GM18520 (cell line): ENCODE measurements around the gene NUDT17.

ENCODE experiments used
- ATAC-seq: cut with Tn5 transposase; IDR thresholded peaks from one replicate; pipeline ENCODE4 v1.9.1; 2021; ENCODE audit not compliant: unreplicated experiment

Gene NUDT17

DNA sequence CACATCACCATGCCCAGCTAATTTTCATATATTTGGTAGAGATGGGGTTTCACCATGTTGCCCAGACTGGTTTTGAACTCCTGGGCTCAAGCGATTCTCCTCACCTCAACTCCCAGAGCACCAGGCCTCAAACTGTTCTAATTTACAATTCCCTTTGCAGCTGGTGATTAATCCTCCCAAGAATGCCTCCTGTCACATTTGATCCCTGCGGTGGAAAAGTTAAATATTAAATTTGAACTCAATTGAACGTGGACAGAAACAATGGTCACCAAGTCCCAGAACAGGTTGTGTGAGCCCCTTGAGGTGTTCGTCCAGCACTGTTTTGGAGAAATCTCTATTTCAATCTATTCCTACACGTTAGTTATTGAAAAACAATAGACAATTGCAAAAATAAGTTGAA lies 42.2 kb downstream of the NUDT17 start:
- ATAC-seq: no peak

GRCh38 chr1:145889722-145890121 lies 44.3 kb downstream of the NUDT17 start:
- ATAC-seq: no peak

- ATAC-seq: no peak
Measured at GRCh38 chr1:145891143-145891542, 45.7 kb downstream of the NUDT17 start.

DNA sequence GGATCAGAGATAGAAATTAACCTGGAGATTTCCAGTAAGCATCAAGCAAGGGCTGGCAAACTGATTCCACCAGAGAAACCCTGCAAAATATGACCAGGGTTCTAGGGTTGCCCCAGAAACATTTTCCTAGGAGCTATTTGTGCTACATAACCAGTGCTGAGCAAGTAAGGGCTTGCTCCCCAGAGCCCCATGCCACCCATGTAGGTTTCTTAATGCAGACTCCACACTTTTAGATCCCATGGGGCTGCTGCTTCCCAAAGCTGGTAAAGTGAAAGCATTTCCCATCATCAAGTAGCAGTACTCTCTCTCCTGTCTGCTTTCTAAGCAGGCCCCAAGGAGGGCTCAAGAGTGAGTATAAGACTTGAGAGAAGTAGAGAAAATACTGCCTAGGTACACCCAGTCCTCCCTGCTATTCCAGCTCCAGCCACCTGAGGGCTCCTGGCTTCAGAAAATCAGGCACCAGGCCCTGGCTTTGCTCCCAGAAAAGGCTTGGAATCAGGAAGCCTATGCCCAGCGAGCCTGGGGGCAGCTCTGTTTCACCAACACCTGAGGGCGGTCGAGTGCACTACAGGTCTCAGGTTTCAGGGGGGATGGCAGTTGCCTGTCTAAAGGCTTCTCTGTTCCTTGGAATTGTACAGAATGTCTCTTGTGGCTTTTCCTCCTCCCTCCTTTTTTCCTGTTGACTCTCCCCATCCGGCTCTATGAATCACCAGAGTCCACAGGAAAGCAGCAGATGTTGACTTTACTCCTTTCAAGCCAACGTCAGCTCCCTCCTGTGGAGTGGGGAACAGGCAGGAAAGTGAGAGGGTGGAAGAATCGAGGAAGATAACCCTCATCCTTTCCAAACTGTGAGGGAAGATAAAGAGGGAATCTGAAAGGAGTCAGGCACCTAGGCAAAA lies 46.4 kb downstream of the NUDT17 start:
- ATAC-seq: no peak

- ATAC-seq: no peak
Measured at GRCh38 chr1:145892486-145893087, 47.2 kb downstream of the NUDT17 start.

- no peak for ATAC-seq
Measured at GRCh38 chr1:145893306-145894055, 48.1 kb downstream of the NUDT17 start.

DNA sequence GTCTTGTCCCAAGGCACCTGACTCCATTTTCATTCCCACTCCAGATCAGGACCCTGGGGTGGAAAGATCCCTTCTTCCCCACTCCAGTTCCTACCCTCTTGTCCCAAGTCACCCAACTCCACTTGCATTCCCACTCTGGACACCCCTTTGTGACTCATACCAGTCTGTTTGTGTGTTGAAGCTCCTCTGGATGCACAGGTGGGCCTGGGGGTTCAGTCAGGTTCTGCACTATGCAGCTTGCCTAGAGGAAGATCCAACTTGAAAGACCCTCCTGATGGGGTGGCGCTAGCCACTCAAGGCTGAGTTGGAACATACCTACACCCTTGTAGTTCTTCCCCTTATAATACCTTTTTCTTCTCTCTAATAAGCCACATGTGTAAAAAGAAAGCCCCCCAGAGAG lies 50.0 kb downstream of the NUDT17 start:
- no peak for ATAC-seq

GRCh38 chr1:145897969-145898368 lies 52.5 kb downstream of the NUDT17 start:
- no peak for ATAC-seq
